ENCODE data around the gene REXO4. TPM values are rescaled to one million over a fixed set of nuclear protein-coding genes. Genes with fewer than 3 reads are reported as not detected.

Gene REXO4
- total and polyA plus RNA-seq, 2 of the 8 experiments (the other 6 are each of a cell fraction or from before 2014, with no cell fraction given): 19.1 to 38.3 TPM

DNA sequence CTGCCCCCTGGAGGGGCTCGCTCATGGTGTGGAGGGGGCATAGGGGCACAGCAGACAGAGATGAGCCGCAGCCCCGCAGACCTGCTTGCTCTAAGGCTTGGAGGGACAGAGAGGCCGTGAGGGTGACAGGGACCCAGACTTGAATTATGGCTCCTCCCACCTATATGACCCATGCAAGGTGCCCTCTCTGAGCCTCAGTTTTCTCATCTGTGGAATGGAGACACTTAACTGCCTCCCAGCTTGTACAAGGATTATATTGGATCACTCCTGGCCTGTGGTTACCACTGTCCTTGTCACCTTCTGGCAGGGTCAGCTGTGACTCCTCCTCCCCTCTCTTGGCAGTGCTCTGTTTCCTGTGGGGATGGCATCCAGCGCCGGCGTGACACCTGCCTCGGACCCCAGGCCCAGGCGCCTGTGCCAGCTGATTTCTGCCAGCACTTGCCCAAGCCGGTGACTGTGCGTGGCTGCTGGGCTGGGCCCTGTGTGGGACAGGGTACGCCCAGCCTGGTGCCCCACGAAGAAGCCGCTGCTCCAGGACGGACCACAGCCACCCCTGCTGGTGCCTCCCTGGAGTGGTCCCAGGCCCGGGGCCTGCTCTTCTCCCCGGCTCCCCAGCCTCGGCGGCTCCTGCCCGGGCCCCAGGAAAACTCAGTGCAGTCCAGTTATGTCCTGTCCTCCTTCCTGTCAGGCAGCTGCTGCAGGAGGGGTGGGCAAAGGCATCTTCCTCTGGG lies 37.3 kb upstream of the REXO4 start:
- no peak overlapping the region for H3K4ac ChIP-seq (replicated peaks; ENCODE audit: insufficient read length, low read depth, low read length)
- no peak overlapping the region for H2BK15ac ChIP-seq (ENCODE audit: low read length)
- H2BK20ac ChIP-seq (ENCODE audit: low read length): no peak overlapping the region
- WGBS, 2 experiments (ENCODE audit: extremely low coverage in 1 of 2, insufficient coverage in 1 of 2, insufficient read length in 1 of 2, insufficient replicate concordance in 2 of 2, low coverage in 1 of 2, low lambda C conversion rate in 2 of 2, missing lambda C conversion rate in 1 of 2): 98% methylated on average over 20 of the region's 20 CpGs; no CpG with 5 or more reads in 1 of the 2 experiments
- no peak overlapping the region for H3K23ac ChIP-seq (ENCODE audit: insufficient read length)
- no peaks in the 10 kb centered on the region for H3K79me2 ChIP-seq (ENCODE audit: control insufficient read depth in 1 of 2, insufficient read depth in 2 of 2, low read length in 2 of 2)
- H3K27me3 ChIP-seq (replicated peaks in 1 of 4; ENCODE audit: control insufficient read depth in 3 of 4, extremely low read depth in 1 of 4, insufficient read depth in 3 of 4, low read length in 3 of 4): no peaks in the 10 kb centered on the region; a peak in 2 of 7 replicates
- H3K14ac ChIP-seq (ENCODE audit: insufficient read length): no peak overlapping the region
- H3K79me1 ChIP-seq (ENCODE audit: low read depth, low read length): no peaks in the 10 kb centered on the region
- no peak for DNase-seq (ENCODE audit: low read depth in 1 of 2, low spot score in 2 of 2)
- TF ChIP-seq USF2 (IDR thresholded peaks at IDR 0.05; ENCODE audit: low read length) (no peak), SRF (IDR thresholded peaks at IDR 0.05; ENCODE audit: low read depth, low read length) (no peak), RXRA (IDR thresholded peaks at IDR 0.05; ENCODE audit: insufficient read depth, low read depth, low read length) (no peak), SIN3A (conservative IDR thresholded peaks at IDR 0.05 in 1 of 2, IDR thresholded peaks at IDR 0.05 in 1 of 2; ENCODE audit: low read depth in 1 of 2, low read length in 2 of 2) (no peak)
- TF ChIP-seq, protein P1, sequence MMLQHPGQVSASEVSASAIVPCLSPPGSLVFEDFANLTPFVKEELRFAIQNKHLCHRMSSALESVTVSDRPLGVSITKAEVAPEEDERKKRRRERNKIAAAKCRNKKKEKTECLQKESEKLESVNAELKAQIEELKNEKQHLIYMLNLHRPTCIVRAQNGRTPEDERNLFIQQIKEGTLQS (IDR thresholded peaks at IDR 0.05; ENCODE audit: insufficient read depth, low read depth, low read length): no peak
- H2BK120ac ChIP-seq (replicated peaks; ENCODE audit: low read depth, low read length): no peak overlapping the region
- H3K23me2 ChIP-seq (ENCODE audit: low read depth, low read length): peaks cover 3% of the 10 kb centered on the region; the same call in 1 of the 2 replicates
- POLR2A ChIA-PET (ENCODE audit: partially characterized antibody): interaction anchor here (1.2 to 2.1 kb wide), 3 partner anchors 11 to 25 kb away, joined by 3 to 6 read pairs (median 4); no protein-coding TSS in a partner anchor
- no peak overlapping the region for H3K56ac ChIP-seq (replicated peaks; ENCODE audit: insufficient read length, low read depth, low read length)
- peaks cover 0 to 2% of the 10 kb centered on the region in 2 experiments for H4K20me1 ChIP-seq (replicated peaks in 1 of 2; ENCODE audit: control insufficient read depth in 1 of 2, insufficient read depth in 2 of 2, low read length in 2 of 2)
- no peak overlapping the region for H3K18ac ChIP-seq (ENCODE audit: extremely low read depth, low read length)
- no peak overlapping the region for H3K9ac ChIP-seq (replicated peaks in 1 of 4; ENCODE audit: extremely low read depth in 1 of 4, low read depth in 3 of 4, low read length in 3 of 4)
- no peak overlapping the region for H4K5ac ChIP-seq (ENCODE audit: insufficient read length, low read depth, low read length)
- no peak overlapping the region for H2AK5ac ChIP-seq (ENCODE audit: low read depth, low read length)
- no peaks in the 10 kb centered on the region for H3K9me3 ChIP-seq (ENCODE audit: insufficient read depth in 2 of 2, low read depth in 1 of 2, low read length in 1 of 2)
- H3K4me1 ChIP-seq (replicated peaks in 1 of 4; ENCODE audit: control insufficient read depth in 3 of 4, insufficient read depth in 4 of 4, low read length in 3 of 4): peaks cover 0 to 5% (median 3%) of the 10 kb centered on the region in 4 experiments; a peak in 5 of 7 replicates
- no peaks in the 10 kb centered on the region for H3K36me3 ChIP-seq (ENCODE audit: control insufficient read depth in 2 of 4, insufficient read depth in 4 of 4, low read length in 3 of 4)
- no peak overlapping the region for H2AFZ ChIP-seq (ENCODE audit: low read length)
- H3K4me3 ChIP-seq (ENCODE audit: extremely low read depth in 1 of 4, insufficient read depth in 2 of 4, low read depth in 3 of 4, low read length in 4 of 4): no peak overlapping the region
- no peak overlapping the region for H3K4me2 ChIP-seq (ENCODE audit: insufficient read depth in 1 of 2, low read depth in 2 of 2, low read length in 2 of 2)
- H4K8ac ChIP-seq (ENCODE audit: extremely low read depth, insufficient read depth, low read length): 0 out of 2 replicates have a peak overlapping the region, but pooled peaks have one; percentile 25
- H3K27ac ChIP-seq (ENCODE audit: low read depth, low read length): no peak overlapping the region
- no peak overlapping the region for H4K91ac ChIP-seq (replicated peaks; ENCODE audit: insufficient read length, low read length)
- no peak overlapping the region for H2BK5ac ChIP-seq (ENCODE audit: low read depth, low read length)
- FAIRE-seq: no peak
- CTCF ChIA-PET (ENCODE audit: partially characterized antibody): interaction anchor here (0.6 to 6.9 kb wide), 10 partner anchors 9 to 46 kb away, joined by 3 to 64 read pairs (median 4); partner anchors contain the start of gene SLC2A6
- no peak overlapping the region for H2BK12ac ChIP-seq (ENCODE audit: low read depth, low read length)

All from H1 (cell line).